HG02938 (cell line): Measurements from ENCODE around the gene SYT1.
A peak's percentile ranks its signal among the peaks of the same experiment; 100 is the strongest.

Experiments
- ATAC-seq: cut with Tn5 transposase; IDR thresholded peaks from one replicate; pipeline ENCODE4 v1.9.1; 2021; ENCODE audit warnings: mild to moderate bottlenecking, moderate library complexity; ENCODE audit not compliant: unreplicated experiment

SYT1 gene

GRCh38 chr12:78888568-78888967, 24.0 kb downstream of the SYT1 start:
- peak; percentile 84 for ATAC-seq

- no peak for ATAC-seq
Observed at GRCh38 chr12:78891646-78892353, 27.2 kb downstream of the SYT1 start.

- ATAC-seq, result no peak
Observed at GRCh38 chr12:78898416-78898815, 33.8 kb downstream of the SYT1 start.

- no peak for ATAC-seq
Observed at GRCh38 chr12:78914859-78915331, 50.3 kb downstream of the SYT1 start.

- no peak for ATAC-seq
Observed at GRCh38 chr12:78916845-78917480, 52.4 kb downstream of the SYT1 start.

GRCh38 chr12:78917513-78917912, 52.9 kb downstream of the SYT1 start:
- ATAC-seq, result no peak

- ATAC-seq, result no peak
Observed at GRCh38 chr12:78918268-78918667, 53.7 kb downstream of the SYT1 start.

- ATAC-seq, result no peak
Observed at GRCh38 chr12:78928200-78929074, 63.9 kb downstream of the SYT1 start.

- no peak for ATAC-seq
Observed at GRCh38 chr12:78929075-78929418, 64.5 kb downstream of the SYT1 start.

GRCh38 chr12:78931466-78931990, 67.0 kb downstream of the SYT1 start:
- ATAC-seq, result no peak

GRCh38 chr12:78933014-78933413, 68.4 kb downstream of the SYT1 start:
- no peak for ATAC-seq

GRCh38 chr12:78938341-78939084, 73.9 kb downstream of the SYT1 start:
- ATAC-seq, result no peak

GRCh38 chr12:78949532-78949931, 85.0 kb downstream of the SYT1 start:
- ATAC-seq, result no peak

- ATAC-seq, result no peak
Observed at GRCh38 chr12:78951803-78952551, 87.4 kb downstream of the SYT1 start.

GRCh38 chr12:78952552-78952929, 88.0 kb downstream of the SYT1 start:
- ATAC-seq, result no peak

GRCh38 chr12:78958941-78959340, 94.4 kb downstream of the SYT1 start:
- ATAC-seq, result no peak

- no peak for ATAC-seq
Observed at GRCh38 chr12:78959556-78959955, 95.0 kb downstream of the SYT1 start.

- no peak for ATAC-seq
Observed at GRCh38 chr12:78961171-78961570, 96.6 kb downstream of the SYT1 start.

- no peak for ATAC-seq
Observed at GRCh38 chr12:78963439-78964227, 99.1 kb downstream of the SYT1 start.
